GM21825 (cell line): Measurements from ENCODE around the gene EEF2K.

Experiments used
- ATAC-seq: cut with Tn5 transposase; IDR thresholded peaks from one replicate; pipeline ENCODE4 v1.9.1; 2021; ENCODE audit warnings: mild to moderate bottlenecking, moderate library complexity; ENCODE audit not compliant: unreplicated experiment

EEF2K gene

DNA sequence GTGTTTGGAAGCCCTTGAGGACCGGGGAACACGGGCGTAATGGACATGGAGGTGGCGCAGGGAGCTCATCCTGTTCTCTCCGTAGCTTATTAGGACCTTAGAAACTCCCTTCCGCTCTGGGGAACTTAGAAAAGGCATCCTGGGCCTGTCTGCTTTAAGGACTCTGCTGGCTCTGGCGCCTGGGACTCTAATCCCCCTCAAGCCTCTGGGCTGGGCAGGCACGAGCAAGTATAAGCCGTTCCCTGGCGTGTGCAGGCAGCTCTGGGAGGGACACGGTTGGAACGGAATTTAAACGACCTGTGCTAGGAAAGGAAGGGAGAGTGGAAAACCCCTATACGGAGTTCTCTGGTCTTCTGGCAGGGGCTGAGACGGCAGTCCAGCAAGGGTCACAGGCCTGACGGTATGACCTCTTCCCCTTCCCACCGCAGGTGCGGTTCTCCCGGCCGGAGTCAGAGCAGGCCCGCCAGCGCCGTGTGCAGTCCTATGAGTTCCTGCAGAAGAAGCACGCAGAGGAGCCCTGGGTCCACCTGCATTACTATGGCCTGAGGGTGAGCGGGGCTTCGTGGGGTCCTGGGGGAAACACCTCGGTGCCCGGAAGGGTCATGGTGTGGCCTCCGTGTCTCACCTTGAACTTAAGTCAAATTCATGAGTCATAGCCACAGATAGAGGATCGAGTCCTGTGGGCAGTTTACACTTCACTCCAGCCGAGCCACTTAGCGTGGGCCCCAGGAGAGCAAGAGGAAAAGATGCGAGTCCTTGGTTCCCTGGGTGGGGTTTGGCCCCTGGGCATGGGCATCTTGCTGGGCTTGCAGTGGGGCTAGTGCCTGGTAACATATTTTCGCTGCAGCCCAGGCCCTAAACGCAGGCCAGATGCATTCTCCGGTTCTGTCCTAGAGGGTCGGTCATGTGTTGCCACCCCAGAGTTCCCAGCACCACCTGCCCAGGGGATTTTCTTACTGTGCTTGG is 108.9 kb downstream of the EEF2K start:
- no peak for ATAC-seq

DNA sequence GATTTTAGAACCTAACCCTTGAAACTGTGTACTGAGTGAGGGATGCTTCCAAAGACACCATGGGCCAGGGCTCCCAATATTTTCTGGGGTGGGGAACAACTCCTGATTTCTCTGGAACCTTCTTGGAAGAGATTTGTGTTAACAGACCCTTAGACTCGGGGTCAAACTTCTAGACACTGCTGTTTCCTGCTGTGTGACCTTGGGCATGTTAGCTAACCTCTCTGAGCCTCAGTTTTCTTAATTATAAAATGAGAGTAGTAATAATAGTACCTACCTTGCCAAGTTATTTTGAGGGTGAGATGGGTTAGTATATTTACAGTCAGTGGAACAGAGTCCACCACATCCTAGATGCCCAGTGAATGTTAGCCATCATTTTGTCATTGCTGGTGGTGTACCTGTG is 109.9 kb downstream of the EEF2K start:
- ATAC-seq: no peak

DNA sequence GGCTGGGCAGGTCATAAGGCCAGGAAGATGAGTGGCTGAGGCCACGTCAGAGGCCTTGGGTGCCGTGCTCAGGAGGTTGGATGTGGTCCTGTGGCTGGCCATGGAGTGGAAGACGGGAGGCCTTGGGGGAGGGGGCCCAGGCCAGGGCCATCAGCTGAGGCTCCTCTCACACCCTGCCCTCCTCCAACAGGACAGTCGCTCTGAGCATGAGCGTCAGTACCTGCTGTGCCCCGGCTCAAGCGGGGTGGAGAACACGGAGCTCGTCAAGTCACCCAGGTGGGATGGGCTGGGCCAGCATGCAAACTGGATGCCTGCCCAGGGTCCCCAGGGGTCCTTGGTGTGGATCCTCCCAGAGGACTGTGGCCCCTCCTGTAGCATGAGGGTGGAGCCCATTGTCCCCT is 110.3 kb downstream of the EEF2K start:
- ATAC-seq: no peak

DNA sequence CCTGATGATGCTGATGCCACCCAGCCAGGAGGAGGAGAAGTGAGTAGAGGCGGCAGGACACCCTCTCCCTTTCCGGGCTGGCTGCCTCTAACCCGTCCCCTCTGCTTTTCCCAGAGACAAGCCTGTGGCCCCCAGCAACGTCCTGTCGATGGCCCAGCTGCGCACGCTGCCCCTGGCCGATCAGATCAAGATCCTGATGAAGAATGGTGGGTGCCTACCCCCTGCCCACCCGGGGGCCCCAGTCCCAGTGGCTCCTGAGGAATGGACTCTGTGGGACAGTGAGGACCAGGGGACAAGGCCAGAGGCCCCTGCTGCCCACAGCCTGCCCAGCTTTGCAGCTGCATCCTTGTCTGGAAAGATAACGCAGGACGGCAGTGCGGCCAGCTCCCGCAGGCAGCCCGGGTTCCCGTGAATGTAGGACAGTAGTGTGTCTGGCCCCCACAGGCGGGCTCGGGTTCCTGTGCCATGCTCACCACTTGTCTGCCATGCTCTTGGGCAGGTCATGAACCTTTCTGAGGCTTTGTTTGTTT is 111.0 kb downstream of the EEF2K start:
- no peak for ATAC-seq

DNA sequence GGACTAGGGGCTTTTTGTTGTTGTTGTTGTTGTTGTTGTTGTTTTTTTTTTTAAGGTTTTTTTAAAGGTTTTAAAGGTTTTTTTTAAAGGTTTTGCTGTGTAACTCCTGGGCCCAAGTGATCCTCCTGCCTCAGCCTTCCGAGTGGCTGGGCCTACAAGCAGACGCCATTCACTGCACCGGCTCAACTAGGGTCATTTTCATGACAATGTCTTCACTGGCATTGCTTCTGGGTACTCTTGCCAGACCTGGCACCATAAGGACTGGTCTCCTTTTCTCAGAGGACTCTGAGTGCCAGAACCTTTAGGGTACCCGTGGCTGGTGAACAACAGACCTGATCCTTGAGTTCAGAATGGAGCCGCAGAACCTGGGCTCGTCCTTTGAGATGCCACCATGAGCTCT is 111.5 kb downstream of the EEF2K start:
- no peak for ATAC-seq

DNA sequence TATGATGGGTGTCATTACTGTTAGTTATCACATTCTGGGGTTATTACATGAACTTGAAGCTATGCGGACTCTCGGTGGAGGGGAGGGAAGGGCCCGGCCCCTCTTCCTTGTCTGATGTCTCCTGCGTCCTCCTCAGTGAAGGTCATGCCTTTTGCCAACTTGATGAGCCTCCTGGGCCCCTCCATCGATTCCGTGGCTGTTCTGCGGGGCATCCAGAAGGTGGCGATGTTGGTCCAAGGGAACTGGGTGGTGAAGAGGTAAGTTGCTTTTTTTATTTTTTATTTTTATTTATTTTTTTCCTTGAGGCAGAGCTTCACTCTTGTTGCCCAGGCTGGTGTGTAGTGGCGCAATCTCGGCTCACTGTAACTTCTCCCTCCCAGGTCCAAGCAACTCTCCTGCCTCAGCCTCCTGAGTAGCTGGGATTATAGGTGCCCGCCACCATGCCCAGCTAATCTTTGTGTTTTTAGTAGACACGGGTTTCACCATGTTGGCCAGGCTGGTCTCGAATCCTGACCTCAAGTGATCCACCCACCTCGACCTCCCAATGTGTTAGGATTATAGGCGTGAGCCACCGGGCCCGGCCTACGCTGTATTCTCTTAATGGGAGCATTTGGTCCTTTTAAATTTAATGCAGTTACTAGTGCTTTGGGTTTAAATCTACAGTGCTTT is 112.7 kb downstream of the EEF2K start:
- no peak for ATAC-seq

DNA sequence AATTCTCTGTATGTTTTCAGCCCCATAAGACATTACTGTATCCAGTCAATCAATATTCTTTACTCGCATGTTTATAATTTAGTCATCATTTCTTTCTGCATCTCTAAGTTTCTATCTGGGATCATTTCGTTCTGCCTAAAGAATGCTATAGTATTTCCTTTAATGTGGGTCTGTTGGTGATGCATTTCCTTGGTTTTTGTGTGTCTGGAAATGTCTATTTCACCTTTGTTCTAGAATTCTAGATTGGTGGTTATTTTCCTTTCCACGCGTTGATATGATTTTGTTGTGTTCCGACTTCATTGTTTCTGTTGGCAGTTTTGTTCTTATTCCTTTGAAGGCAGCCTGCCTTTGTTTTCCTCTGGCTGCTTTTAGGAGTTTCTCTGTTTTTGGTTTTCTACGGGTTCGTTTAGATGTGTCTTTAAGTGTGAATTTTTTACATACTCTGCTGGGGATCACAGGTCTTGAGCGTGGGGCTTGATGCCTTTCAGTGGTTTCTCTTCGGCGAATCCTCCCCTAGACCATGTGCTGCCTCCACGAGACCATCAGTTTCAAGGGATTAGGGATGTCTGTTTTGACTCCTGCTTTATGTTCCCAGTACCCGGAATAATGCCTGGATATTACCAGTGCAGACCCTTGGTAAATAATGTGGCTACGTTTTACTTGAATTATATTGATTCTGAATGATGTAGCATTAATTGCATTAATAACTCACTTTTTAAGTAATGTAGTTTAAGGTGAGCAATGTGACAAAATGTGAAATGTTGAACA is 114.7 kb downstream of the EEF2K start:
- no peak for ATAC-seq

DNA sequence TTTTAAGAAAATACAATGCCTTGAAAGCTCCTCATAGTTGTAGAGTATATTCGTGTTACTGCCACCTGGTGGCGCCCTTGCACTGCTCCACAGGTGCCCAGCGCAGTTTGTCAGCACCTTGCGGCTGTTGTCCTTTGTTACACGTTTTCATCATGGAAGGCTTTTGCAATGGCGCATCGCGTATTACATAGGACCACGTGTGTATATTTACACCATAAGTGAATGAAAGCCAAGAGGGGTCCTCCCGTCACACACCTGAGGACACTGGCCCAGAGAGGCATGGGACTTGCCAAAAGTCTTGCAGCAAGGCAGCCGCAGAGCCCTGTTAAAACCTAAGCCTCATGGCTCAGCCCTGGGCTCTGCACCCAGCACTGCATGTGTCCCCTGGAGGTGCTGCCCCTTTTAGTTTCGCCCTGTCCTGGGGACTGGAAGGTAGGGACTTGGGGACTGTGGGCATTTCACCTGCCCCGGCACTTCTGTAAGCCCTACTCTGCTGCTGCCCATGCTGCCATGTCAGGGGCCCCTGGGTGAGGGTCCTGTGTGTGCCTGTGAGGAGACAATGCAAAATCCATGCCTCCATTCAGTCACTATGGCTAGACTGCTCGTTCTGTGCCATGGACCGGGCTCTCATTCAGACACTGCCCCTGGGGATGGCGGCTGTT is 115.4 kb downstream of the EEF2K start:
- ATAC-seq: no peak

DNA sequence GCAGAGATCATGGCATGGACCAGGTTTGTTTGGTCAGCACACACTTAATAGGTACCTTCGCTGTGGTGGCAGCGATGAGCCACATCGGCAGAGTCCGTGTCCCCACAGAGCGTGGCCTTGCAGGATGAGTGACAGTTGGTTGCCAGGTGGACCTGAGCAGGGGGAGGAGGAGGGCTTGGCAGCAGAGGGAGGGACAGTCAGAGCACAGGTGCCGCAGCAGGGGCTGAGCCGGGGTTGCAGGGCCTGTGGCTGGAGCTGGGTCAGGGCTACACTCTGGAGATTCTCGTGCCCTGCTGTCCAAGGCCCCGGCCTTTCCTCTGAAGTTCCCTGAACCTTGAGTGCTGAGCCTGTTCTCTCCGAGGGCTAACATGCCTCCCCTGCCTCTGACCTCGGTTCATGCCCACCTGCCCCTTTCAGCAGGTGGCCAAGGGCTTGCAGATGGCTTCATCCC is 116.0 kb downstream of the EEF2K start:
- ATAC-seq: no peak

DNA sequence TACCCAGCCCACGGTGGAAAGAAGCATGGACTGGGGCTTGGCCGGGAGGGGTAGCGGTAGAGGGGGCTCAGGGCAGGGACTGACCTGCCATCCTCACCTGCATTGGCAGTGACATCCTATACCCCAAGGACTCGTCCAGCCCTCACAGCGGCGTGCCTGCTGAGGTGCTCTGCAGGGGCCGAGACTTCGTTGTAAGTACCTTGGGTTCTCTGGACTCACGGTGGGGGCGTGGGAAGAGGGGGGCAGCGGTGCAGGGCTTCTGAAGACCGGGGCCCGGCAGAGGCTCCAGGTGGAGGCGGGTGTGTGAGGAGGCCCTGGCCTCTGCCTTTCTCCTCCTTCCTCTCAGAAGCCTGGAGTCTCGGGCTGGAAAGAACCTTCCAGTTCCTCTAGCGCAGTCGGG is 116.7 kb downstream of the EEF2K start:
- ATAC-seq: no peak

DNA sequence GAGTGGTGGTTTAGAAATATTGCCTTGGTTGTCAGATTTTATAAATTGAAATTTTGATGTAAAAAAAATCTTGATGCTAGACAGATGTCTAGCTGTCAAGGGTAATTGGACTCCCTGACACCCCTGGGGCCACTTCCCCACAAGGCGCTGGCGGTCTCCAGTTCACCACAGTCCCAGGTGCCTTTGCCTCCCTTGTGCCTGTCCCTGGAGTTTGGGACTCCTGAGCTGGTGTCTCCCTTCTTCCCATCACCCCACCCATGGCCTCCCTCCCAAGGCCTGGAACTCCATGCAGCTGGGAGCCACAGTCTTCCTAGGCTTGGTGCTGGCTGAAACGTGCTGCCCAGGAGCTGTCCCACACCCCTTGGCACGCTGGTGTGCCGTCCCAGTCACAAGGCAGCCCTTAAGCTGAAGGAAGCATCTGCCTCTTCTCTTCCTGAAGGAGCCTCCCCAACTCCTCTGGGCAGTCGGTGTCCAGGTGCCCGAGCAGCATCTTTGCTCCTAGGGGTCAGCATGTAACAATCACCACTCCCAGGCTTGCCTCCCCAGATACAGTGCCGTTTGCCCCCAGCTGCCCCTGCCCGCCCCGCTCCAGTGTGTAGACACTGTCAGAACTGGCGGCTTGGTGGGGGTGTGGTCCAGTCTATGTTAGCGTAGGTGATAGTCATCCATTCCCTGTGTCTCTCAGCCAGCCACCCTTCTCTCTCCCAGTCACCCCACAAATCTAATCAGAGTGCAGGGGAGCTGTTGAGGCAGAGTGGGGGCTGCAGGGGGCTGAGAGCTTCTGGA is 117.3 kb downstream of the EEF2K start:
- ATAC-seq: no peak

DNA sequence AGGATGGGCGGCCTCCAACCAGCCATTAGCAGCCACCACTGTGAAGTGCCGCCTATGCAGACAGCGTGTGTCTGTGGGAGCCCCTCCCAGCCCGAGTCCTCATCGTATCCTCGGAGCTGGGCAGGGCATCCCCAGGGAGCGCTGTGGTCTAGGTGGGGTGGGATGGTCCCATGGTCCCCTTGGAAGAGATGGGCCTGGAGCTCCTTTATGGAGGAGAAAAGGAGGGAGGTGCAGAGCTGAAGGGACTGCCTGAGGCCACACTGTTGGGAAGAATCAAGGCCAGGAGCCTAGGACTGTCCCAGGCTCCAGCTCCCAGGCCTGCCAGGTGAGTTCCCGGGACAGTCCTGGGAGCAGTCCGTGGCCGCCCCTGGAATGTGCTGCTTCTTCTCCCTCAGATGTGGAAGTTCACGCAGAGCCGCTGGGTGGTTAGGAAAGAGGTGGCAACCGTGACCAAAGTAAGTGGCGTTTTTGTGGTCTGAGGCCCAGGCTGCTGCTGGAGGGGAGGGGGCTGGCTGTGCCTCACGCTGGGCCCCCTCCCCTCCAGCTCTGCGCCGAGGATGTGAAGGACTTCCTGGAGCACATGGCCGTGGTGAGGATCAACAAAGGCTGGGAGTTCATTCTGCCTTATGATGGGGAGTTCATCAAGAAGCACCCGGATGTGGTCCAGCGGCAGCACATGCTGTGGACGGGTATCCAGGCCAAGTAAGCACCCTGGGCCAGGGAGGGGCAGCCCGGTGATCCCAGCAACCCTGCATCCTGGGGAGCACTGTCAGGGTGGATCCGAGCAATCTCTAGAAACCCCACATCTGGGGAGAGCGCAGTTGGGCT is 118.1 kb downstream of the EEF2K start:
- ATAC-seq: no peak

DNA sequence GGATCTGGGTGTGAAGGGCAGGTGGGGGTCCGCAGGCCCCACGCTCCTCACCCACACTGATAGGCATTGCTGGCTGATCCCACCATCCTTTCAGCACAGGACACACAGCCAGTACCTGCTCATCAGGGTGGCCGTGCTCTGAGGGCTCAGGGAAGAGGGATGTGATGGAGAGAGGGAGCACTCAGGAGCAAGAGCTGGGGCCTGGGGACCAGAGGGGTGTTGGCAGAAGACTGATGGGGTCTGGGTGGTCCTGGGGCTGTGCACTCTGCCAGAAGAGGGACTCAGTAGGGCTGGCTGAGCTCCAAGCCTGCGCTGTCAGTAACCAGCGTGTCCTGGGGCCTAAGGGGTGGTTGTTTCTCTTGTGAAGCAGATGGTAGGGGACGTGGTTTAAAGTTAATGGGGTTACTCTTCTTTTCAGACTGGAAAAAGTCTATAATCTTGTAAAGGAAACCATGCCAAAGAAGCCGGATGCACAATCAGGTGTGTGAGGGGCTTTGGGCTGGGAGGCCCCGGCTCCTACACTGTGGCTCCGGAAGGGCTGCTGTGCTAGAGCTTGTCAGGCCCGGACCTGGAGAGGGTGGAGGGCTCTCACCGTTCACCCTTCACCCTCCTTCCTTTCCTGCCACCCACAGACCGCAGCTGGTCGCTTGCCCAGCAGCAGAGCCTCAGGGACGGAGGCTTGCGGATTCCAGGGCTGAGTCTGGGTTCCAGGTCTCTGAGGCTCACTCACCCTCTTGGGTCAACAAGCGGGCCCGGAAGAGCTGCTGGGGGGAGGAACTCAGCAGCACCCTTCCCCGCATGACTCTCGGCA is 118.9 kb downstream of the EEF2K start:
- no peak for ATAC-seq

DNA sequence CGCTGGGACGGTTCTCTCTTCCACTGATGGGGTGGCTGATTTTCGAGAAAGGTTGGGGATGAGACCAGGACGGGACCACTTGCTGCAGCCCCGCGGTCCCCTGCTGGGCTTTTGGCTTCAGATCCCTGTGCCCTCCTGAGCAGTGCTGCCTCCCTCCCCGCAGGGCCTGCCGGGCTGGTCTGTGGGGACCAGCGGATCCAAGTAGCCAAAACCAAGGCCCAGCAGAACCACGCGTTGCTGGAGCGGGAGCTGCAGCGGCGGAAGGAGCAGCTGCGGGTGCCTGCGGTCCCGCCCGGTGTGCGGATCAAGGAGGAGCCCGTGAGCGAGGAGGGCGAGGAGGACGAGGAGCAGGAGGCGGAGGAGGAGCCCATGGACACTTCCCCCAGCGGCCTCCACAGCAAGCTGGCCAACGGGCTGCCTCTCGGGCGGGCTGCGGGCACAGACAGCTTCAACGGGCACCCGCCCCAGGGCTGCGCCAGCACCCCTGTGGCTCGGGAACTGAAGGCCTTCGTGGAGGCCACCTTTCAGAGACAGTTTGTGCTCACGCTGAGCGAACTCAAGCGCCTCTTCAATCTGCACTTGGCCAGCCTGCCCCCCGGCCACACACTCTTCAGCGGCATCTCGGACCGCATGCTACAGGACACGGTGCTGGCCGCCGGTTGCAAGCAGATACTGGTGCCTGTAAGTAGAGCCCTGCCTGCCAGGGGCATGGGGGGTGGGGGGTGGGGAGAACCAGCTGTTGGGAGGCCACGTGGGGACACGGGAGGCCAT is 119.7 kb downstream of the EEF2K start:
- no peak for ATAC-seq

DNA sequence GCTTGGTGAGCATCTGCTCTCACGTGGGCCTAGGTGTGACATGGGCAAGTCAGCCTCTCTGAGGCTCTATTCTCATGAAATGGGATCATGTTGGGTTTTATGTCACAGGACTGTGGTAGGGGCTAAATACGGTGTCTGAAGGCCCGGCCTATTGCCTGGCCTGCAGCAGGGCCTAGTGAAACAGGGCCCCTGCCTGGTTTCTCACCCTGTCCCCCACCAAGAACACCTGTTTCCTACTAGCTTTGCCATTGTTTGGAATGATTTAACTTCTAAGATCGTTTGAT is 120.2 kb downstream of the EEF2K start:
- ATAC-seq: no peak

DNA sequence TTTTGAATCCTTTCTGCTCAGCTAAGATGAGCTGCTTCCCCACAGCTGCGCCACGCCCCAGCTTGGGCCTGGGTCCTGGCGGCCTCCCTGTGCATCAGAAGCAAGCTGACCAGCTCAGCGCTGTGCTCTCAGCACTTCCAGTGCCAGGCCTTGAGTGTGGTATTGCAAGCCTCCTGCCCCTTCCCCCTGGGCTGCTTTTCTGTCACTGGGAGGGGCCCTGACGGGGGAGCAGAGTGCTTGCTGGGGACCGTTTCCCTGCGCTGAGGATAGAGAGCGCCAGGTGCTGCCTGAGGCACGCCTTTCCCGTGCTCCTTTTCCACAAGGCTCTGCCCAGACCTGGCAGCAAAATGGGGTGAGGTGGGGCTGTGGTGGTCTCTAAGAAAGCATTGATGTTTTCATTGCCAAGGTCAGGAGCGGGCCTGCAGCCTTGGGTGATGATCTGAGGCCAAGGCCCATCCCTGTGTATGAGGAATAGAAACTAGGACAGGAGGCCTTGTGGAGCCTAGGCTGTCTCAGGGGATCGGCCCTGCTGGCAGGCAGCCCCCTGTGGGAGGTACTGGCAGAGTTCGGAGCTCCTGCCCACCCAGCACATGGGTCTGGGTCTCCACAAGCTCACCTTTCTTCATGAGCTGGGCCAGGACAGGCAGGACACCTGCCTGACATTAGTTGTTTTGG is 120.8 kb downstream of the EEF2K start:
- ATAC-seq: no peak

DNA sequence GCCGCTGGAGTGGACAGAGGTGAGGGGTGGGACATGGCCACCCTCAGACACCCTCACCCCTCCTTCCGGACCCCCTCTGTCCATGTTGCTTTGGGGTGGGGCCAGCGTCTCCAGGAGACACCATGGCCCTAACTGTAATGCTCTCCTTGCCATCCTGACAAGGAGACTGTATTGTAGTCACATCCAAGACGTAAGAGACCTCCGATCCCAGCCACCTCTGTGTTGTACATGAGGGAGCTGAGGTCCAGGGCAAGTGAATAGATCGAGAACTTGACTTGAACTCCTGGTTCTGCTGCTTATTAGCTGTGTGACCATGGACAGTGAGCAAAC is 121.3 kb downstream of the EEF2K start:
- ATAC-seq: no peak
